ENCODE results near the gene DMAC2L. TPM values are rescaled to one million over a fixed set of nuclear protein-coding genes. Genes with fewer than 3 reads are reported as not detected.
"Not testable (repeated sequence)": the region's sequence is repeated elsewhere in the genome, so short reads cannot be mapped to it uniquely, and the experiment has no call there.

Gene DMAC2L
- polyA plus RNA-seq, 1 of the 3 experiments (the other 2 are of a cell fraction): 20.3 TPM

DNA sequence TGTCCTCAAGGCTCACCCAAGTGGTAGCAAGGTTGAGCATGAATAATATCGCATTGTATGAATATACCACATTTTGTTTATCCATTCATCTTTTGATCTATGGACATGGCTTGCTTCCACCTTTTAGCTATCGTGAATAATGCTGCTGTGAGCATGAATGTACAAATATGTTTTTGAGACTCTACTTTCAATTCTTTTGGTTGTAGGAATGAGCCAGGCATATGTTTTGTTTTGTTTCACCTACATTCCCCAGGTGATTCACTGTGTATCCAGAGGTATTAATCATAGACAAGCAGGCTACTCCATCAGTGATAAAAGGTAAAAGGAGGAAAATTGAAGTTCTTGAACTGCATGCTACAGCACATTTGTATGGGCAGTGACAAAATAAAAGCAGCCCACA is 48.7 kb downstream of the DMAC2L start:
- Histone ChIP-seq H3K9me2 (no peaks in the 10 kb centered on the region), H3K79me2 (ENCODE audit: insufficient read depth) (no peaks in the 10 kb centered on the region), H3F3A (replicated peaks; ENCODE audit: insufficient read depth) (no peaks in the 10 kb centered on the region), H3K4me2 (no peak overlapping the region), H3K27me3 (ENCODE audit: insufficient read depth) (no peaks in the 10 kb centered on the region), H3K9ac (no peak overlapping the region), H3K27ac (ENCODE audit: low read depth in 2 of 2, low read length in 1 of 2) (no peak overlapping the region), H3K36me3 (replicated peaks in 1 of 2; ENCODE audit: control insufficient read depth in 1 of 2, insufficient read depth in 2 of 2, low read length in 1 of 2) (peaks cover 0 to 3% of the 10 kb centered on the region in 2 experiments), H3K4me3 (ENCODE audit: low read depth in 2 of 2, low read length in 1 of 2) (no peak overlapping the region), H4K20me1 (ENCODE audit: insufficient read depth) (no peaks in the 10 kb centered on the region), H3K4me1 (ENCODE audit: control insufficient read depth in 1 of 2, insufficient read depth in 2 of 2, low read depth in 1 of 2, low read length in 1 of 2) (no peaks in the 10 kb centered on the region), H2AFZ (ENCODE audit: low read depth) (no peak overlapping the region), H3K9me3 (no peaks in the 10 kb centered on the region)
- ChIA-PET POLR2A (no interaction called here), CTCF (no interaction called here)
- 98% methylated on average over 2 of the region's 2 CpGs for WGBS (ENCODE audit: low lambda C conversion rate)
- TF ChIP-seq GABPA (IDR thresholded peaks at IDR 0.05; ENCODE audit: low read depth) (no peak), EP300 (IDR thresholded peaks at IDR 0.05; ENCODE audit: borderline replicate concordance in 1 of 2, low read depth in 1 of 2, low read length in 1 of 2) (no peak), EZH2phosphoT487 (IDR thresholded peaks at IDR 0.05; ENCODE audit: borderline replicate concordance, low read depth) (no peak), MXI1 (IDR thresholded peaks at IDR 0.05; ENCODE audit: low read depth, low read length) (no peak)
- TF ChIP-seq, protein P1, sequence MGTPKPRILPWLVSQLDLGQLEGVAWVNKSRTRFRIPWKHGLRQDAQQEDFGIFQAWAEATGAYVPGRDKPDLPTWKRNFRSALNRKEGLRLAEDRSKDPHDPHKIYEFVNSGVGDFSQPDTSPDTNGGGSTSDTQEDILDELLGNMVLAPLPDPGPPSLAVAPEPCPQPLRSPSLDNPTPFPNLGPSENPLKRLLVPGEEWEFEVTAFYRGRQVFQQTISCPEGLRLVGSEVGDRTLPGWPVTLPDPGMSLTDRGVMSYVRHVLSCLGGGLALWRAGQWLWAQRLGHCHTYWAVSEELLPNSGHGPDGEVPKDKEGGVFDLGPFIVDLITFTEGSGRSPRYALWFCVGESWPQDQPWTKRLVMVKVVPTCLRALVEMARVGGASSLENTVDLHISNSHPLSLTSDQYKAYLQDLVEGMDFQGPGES (IDR thresholded peaks at IDR 0.05; ENCODE audit: low read depth, low read length): no peak
- TF ChIP-seq, protein P2, sequence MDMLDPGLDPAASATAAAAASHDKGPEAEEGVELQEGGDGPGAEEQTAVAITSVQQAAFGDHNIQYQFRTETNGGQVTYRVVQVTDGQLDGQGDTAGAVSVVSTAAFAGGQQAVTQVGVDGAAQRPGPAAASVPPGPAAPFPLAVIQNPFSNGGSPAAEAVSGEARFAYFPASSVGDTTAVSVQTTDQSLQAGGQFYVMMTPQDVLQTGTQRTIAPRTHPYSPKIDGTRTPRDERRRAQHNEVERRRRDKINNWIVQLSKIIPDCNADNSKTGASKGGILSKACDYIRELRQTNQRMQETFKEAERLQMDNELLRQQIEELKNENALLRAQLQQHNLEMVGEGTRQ (IDR thresholded peaks at IDR 0.05; ENCODE audit: borderline replicate concordance, low read depth, low read length): no peak
- no peak for DNase-seq

- 96% methylated on average over 17 of the region's 36 CpGs for WGBS (ENCODE audit: low lambda C conversion rate)
- H3K4me2 ChIP-seq; H3K9ac ChIP-seq; H3K4me3 ChIP-seq (ENCODE audit: low read depth in 2 of 2, low read length in 1 of 2); H2AFZ ChIP-seq (ENCODE audit: low read depth); H3K9me3 ChIP-seq; H3K36me3 ChIP-seq (replicated peaks in 1 of 2; ENCODE audit: control insufficient read depth in 1 of 2, insufficient read depth in 2 of 2, low read length in 1 of 2); CTCF ChIA-PET; H4K20me1 ChIP-seq (ENCODE audit: insufficient read depth); DNase-seq; H3K9me2 ChIP-seq; H3K79me2 ChIP-seq (ENCODE audit: insufficient read depth); H3K27ac ChIP-seq (ENCODE audit: low read depth in 2 of 2, low read length in 1 of 2); H3K27me3 ChIP-seq (ENCODE audit: insufficient read depth); POLR2A ChIA-PET; H3K4me1 ChIP-seq (ENCODE audit: control insufficient read depth in 1 of 2, insufficient read depth in 2 of 2, low read depth in 1 of 2, low read length in 1 of 2); H3F3A ChIP-seq (replicated peaks; ENCODE audit: insufficient read depth): not testable (repeated sequence)
Observed at GRCh38 chr14:50361473-50362403, 49.6 kb downstream of the DMAC2L start.

Measured in SK-N-SH (cell line).